Keratinocyte (primary cell): Measurements from ENCODE around the gene SELE. TPM values are rescaled to one million over a fixed set of nuclear protein-coding genes. Genes with fewer than 3 reads are reported as not detected.

Experiments used
- DNase-seq: peaks from one replicate; pipeline ENCODE4 v3.0.0-alpha.2; 2011; ENCODE audit warnings: low read depth, missing footprints, low spot score
- FAIRE-seq: peaks from 2 replicates; lab custom pipeline; 2011; peaks lifted over from hg19 to GRCh38; lab: Jason Lieb, UNC
- H2AFZ ChIP-seq: 2 replicates; pipeline ENCODE4 v1.6.0; 2012; ENCODE audit warnings: low read length, control low read depth, inconsistent platforms; ENCODE audit not compliant: control insufficient read depth
- H3K27ac ChIP-seq: 2 replicates; pipeline ENCODE4 v1.5.1; 2011; ENCODE audit warnings: low read length; ENCODE audit not compliant: control insufficient read depth, insufficient read depth
- H3K27me3 ChIP-seq: 3 replicates; pipeline ENCODE4 v1.6.0; 2011; ENCODE audit warnings: low read length; ENCODE audit not compliant: control insufficient read depth, insufficient read depth; ENCODE audit errors: extremely low read depth
- H3K36me3 ChIP-seq, 2 experiments: 2 replicates in 1 of 2; 3 replicates in 1 of 2; pipeline ENCODE4 v1.5.1; 2011; ENCODE audit warnings: low read length in 2 of 2, mild to moderate bottlenecking in 1 of 2; ENCODE audit not compliant: control insufficient read depth in 2 of 2, insufficient read depth in 2 of 2; ENCODE audit errors: extremely low read depth in 1 of 2
- H3K4me1 ChIP-seq: 3 replicates; pipeline ENCODE4 v1.5.1; 2011; ENCODE audit warnings: low read length; ENCODE audit not compliant: control insufficient read depth, insufficient read depth; ENCODE audit errors: extremely low read depth
- H3K4me2 ChIP-seq: 3 replicates; pipeline ENCODE4 v1.6.0; 2011; ENCODE audit warnings: low read depth, low read length; ENCODE audit not compliant: control insufficient read depth, insufficient read depth; ENCODE audit errors: extremely low read depth
- H3K4me3 ChIP-seq, 3 experiments: fragments of 200-600 bp in 1 of 3; sonication (generic) in 1 of 3; 2 replicates in 2 of 3; 3 replicates in 1 of 3; pipeline ENCODE4 v1.5.1; 2011 to 2016; ENCODE audit warnings: low read length in 3 of 3, mild to moderate bottlenecking in 3 of 3, control low read depth in 2 of 3, inconsistent platforms in 1 of 3, low read depth in 1 of 3, mixed read lengths in 1 of 3, mixed run types in 1 of 3, moderate library complexity in 1 of 3; ENCODE audit not compliant: control insufficient read depth in 2 of 3, insufficient read depth in 2 of 3; ENCODE audit errors: extremely low read depth in 1 of 3
- H3K79me2 ChIP-seq: 2 replicates; pipeline ENCODE4 v1.6.0; 2012; ENCODE audit warnings: low read length; ENCODE audit not compliant: control insufficient read depth, insufficient read depth
- H3K9ac ChIP-seq: 3 replicates; pipeline ENCODE4 v1.6.0; 2011; ENCODE audit warnings: low read length; ENCODE audit not compliant: control insufficient read depth, insufficient read depth; ENCODE audit errors: extremely low read depth
- H3K9me1 ChIP-seq: 3 replicates; pipeline ENCODE4 v1.6.0; 2011; ENCODE audit warnings: low read length; ENCODE audit not compliant: control insufficient read depth, insufficient read depth; ENCODE audit errors: extremely low read depth
- H3K9me3 ChIP-seq: 2 replicates; pipeline ENCODE4 v1.5.1; 2012; ENCODE audit warnings: low read depth, low read length; ENCODE audit not compliant: control insufficient read depth
- H4K20me1 ChIP-seq: 3 replicates; pipeline ENCODE4 v1.6.0; 2011; ENCODE audit warnings: low read length; ENCODE audit not compliant: control insufficient read depth, insufficient read depth; ENCODE audit errors: extremely low read depth
- CTCF ChIP-seq, 3 experiments: IDR thresholded peaks in 1 of 3; conservative IDR thresholded peaks in 1 of 3; optimal IDR thresholded peaks in 1 of 3; 2 replicates in 2 of 3; 3 replicates in 1 of 3; pipeline versions ENCODE3 to v1.5.1; 2011; ENCODE audit warnings: low read length in 3 of 3, mild to moderate bottlenecking in 3 of 3, moderate library complexity in 2 of 3, control low read depth in 1 of 3, inconsistent platforms in 1 of 3; ENCODE audit not compliant: insufficient read depth in 2 of 3; ENCODE audit errors: extremely low read depth in 1 of 3
- EZH2 ChIP-seq: IDR thresholded peaks from one replicate; pipeline ENCODE4 v1.6.1; 2012; ENCODE audit warnings: inconsistent platforms, mild to moderate bottlenecking, low read length, moderate library complexity
- dilution Hi-C: fragments of 300-500 bp; cut with MboI; formaldehyde crosslinking; loops from one replicate; pipeline ENCODE4 v1.7.0; 2020; ENCODE audit warnings: low sequenced_read_pairs; ENCODE audit not compliant: extremely low pct_ligation_motif_present
- polyA plus RNA-seq, 5 experiments: library from polyadenylated mRNA; depleted of rRNA in 3 of 5; stranded (reverse) in 3 of 5; stranded (forward) in 1 of 5; unstranded in 1 of 5; fragments of >200 nt; gene quantifications; 1 replicate in 1 of 5; 2 replicates in 3 of 5; 3 replicates in 1 of 5; pipeline versions ENCODE4 v1.2.1 to v1.2.3, GENCODE V29; 2011 to 2012; ENCODE audit warnings: missing spikeins in 2 of 5, low read depth in 1 of 5, low replicate concordance in 1 of 5

The SELE gene
- polyA plus RNA-seq, 1 donor (not counting 4 experiments of a cell fraction or from before 2014, with no cell fraction given), result not detected

GRCh38 chr1:169704797-169705196 lies 29.1 kb downstream of the SELE start:
- Histone ChIP-seq H2AFZ (no peak overlapping the region), H3K36me3 (no peaks in the 10 kb centered on the region), H3K4me2 (no peak overlapping the region), H4K20me1 (no peaks in the 10 kb centered on the region), H3K27ac (no peak overlapping the region), H3K4me3 (no peak overlapping the region), H3K9ac (no peak overlapping the region), H3K9me1 (no peaks in the 10 kb centered on the region), H3K27me3 (no peaks in the 10 kb centered on the region), H3K79me2 (no peaks in the 10 kb centered on the region), H3K4me1 (no peaks in the 10 kb centered on the region), H3K9me3 (no peaks in the 10 kb centered on the region)
- TF ChIP-seq CTCF (optimal IDR thresholded peaks at IDR 0.05 in 1 of 3, IDR thresholded peaks at IDR 0.05 in 1 of 3, conservative IDR thresholded peaks at IDR 0.05 in 1 of 3; ENCODE audit: extremely low read depth in 1 of 3, insufficient read depth in 2 of 3, low read length in 3 of 3), result no peak
- no peak for TF ChIP-seq EZH2
- dilution Hi-C loops, result no loop called here
- FAIRE-seq (no peak), DNase-seq (no peak)

GRCh38 chr1:169701261-169702005 lies 32.4 kb downstream of the SELE start:
- Histone ChIP-seq H2AFZ (no peak overlapping the region), H3K9ac (no peak overlapping the region), H3K9me3 (no peaks in the 10 kb centered on the region), H3K4me2 (no peak overlapping the region), H3K27me3 (no peaks in the 10 kb centered on the region), H3K27ac (no peak overlapping the region), H3K36me3 (no peaks in the 10 kb centered on the region), H3K4me3 (no peak overlapping the region), H3K4me1 (no peaks in the 10 kb centered on the region), H3K9me1 (no peaks in the 10 kb centered on the region), H3K79me2 (no peaks in the 10 kb centered on the region), H4K20me1 (no peaks in the 10 kb centered on the region)
- no peak for FAIRE-seq
- no peak for DNase-seq
- TF ChIP-seq EZH2, result no peak
- TF ChIP-seq CTCF (optimal IDR thresholded peaks at IDR 0.05 in 1 of 3, IDR thresholded peaks at IDR 0.05 in 1 of 3, conservative IDR thresholded peaks at IDR 0.05 in 1 of 3; ENCODE audit: extremely low read depth in 1 of 3, insufficient read depth in 2 of 3, low read length in 3 of 3), result no peak
- dilution Hi-C loops, result no loop called here
